ENCODE measurements around the gene IGFLR1.
"Not testable (repeated sequence)": the region's sequence is repeated elsewhere in the genome, so short reads cannot be mapped to it uniquely, and the experiment has no call there.

IGFLR1 gene

GRCh38 chr19:35777961-35778360 is 35.7 kb upstream of the IGFLR1 start:
- Histone ChIP-seq H3K4me3 (no peak overlapping the region), H3K4me1 (peaks cover 38% of the 10 kb centered on the region), H3K9me3 (no peaks in the 10 kb centered on the region), H4K20me1 (peaks cover 34% of the 10 kb centered on the region), H3K9ac (no peak overlapping the region), H3K4me2 (no peak overlapping the region), H3K27me3 (no peaks in the 10 kb centered on the region), H3K36me3 (peaks cover 55% of the 10 kb centered on the region), H3K27ac (peak overlapping the region; percentile 3; the same call in 1 of the 2 replicates)
- no peak for TF ChIP-seq Cebpa-rat (IDR thresholded peaks at IDR 0.05)

- H3K4me1 ChIP-seq = peaks cover 31% of the 10 kb centered on the region
- peaks cover 48% of the 10 kb centered on the region for H3K36me3 ChIP-seq
- no peak for TF ChIP-seq Cebpa-rat (IDR thresholded peaks at IDR 0.05)
- peaks cover 34% of the 10 kb centered on the region for H4K20me1 ChIP-seq
- H3K27me3 ChIP-seq = no peaks in the 10 kb centered on the region
- peak overlapping the region; percentile 77; the same call in 1 of the 2 replicates for H3K9ac ChIP-seq
- H3K9me3 ChIP-seq = no peaks in the 10 kb centered on the region
- H3K4me2 ChIP-seq = peak overlapping the region; percentile 92
- no peak overlapping the region; the same call in 1 of the 2 replicates for H3K4me3 ChIP-seq
- H3K27ac ChIP-seq = 0 out of 2 replicates have a peak overlapping the region, but pooled peaks have one; percentile 22
Observed at GRCh38 chr19:35777086-35777841, 35.0 kb upstream of the IGFLR1 start.

- H3K9me3 ChIP-seq = no peaks in the 10 kb centered on the region
- peaks cover 25% of the 10 kb centered on the region for H3K4me1 ChIP-seq
- H3K4me3 ChIP-seq = peak overlapping the region; percentile 75
- peak overlapping the region; percentile 77 for H3K9ac ChIP-seq
- peaks cover 38% of the 10 kb centered on the region for H3K36me3 ChIP-seq
- H3K27ac ChIP-seq = 0 out of 2 replicates have a peak overlapping the region, but pooled peaks have one; percentile 70
- peaks cover 29% of the 10 kb centered on the region for H4K20me1 ChIP-seq
- H3K27me3 ChIP-seq = no peaks in the 10 kb centered on the region
- H3K4me2 ChIP-seq = peak overlapping the region; percentile 92
- no peak for TF ChIP-seq Cebpa-rat (IDR thresholded peaks at IDR 0.05)
Observed at GRCh38 chr19:35776102-35776788, 34.0 kb upstream of the IGFLR1 start.

- TF ChIP-seq Cebpa-rat (IDR thresholded peaks at IDR 0.05) = no peak
- H3K27ac ChIP-seq = peak within 1 kb of the TSS; percentile 70
Observed at GRCh38 chr19:35775298-35776101, 33.2 kb upstream of the IGFLR1 start, which contains the start of gene ARHGAP33. TSS of gene ARHGAP33 (plus strand) at chr19:35775564. CDS start at chr19:35775659, 95 bp downstream.

GRCh38 chr19:35775046-35775297 is 32.7 kb upstream of the IGFLR1 start:
- Histone ChIP-seq H3K4me2 (peak overlapping the region; percentile 77), H3K4me1 (peaks cover 25% of the 10 kb centered on the region), H3K27ac (no peak overlapping the region), H3K9me3 (no peaks in the 10 kb centered on the region), H3K4me3 (peak overlapping the region; percentile 75), H3K27me3 (no peaks in the 10 kb centered on the region), H3K36me3 (peaks cover 27% of the 10 kb centered on the region), H3K9ac (no peak overlapping the region), H4K20me1 (peaks cover 29% of the 10 kb centered on the region)
- TF ChIP-seq Cebpa-rat (IDR thresholded peaks at IDR 0.05) = no peak

More at GRCh38 chr19:35775298-35776101, 33.2 kb upstream of the IGFLR1 start, which contains the start of gene ARHGAP33:
- Histone ChIP-seq H3K4me2 (peak within 1 kb of the TSS; percentile 92), H3K36me3 (peaks cover 31% of the 10 kb centered on the region), H4K20me1 (peaks cover 29% of the 10 kb centered on the region), H3K4me1 (peaks cover 25% of the 10 kb centered on the region), H3K27me3 (no peaks in the 10 kb centered on the region), H3K4me3 (peak within 1 kb of the TSS; percentile 75), H3K9me3 (no peaks in the 10 kb centered on the region), H3K9ac (peak within 1 kb of the TSS; percentile 77)

GRCh38 chr19:35774274-35775045 is 32.2 kb upstream of the IGFLR1 start:
- H3K27ac ChIP-seq = no peak overlapping the region
- H3K9me3 ChIP-seq = no peaks in the 10 kb centered on the region
- H4K20me1 ChIP-seq = peaks cover 29% of the 10 kb centered on the region
- peak overlapping the region; percentile 77 for H3K4me2 ChIP-seq
- TF ChIP-seq Cebpa-rat (IDR thresholded peaks at IDR 0.05) = no peak
- H3K4me3 ChIP-seq = peak overlapping the region; percentile 75
- H3K27me3 ChIP-seq = no peaks in the 10 kb centered on the region
- H3K4me1 ChIP-seq = peaks cover 30% of the 10 kb centered on the region
- H3K9ac ChIP-seq = no peak overlapping the region
- peaks cover 22% of the 10 kb centered on the region for H3K36me3 ChIP-seq

GRCh38 chr19:35773020-35773806 is 31.0 kb upstream of the IGFLR1 start:
- Histone ChIP-seq H3K4me2 (no peak overlapping the region), H3K4me3 (no peak overlapping the region), H4K20me1 (peaks cover 21% of the 10 kb centered on the region), H3K27me3 (no peaks in the 10 kb centered on the region), H3K9me3 (no peaks in the 10 kb centered on the region), H3K36me3 (peaks cover 9% of the 10 kb centered on the region), H3K4me1 (peaks cover 43% of the 10 kb centered on the region), H3K27ac (no peak overlapping the region), H3K9ac (no peak overlapping the region)
- TF ChIP-seq Cebpa-rat (IDR thresholded peaks at IDR 0.05) = no peak

GRCh38 chr19:35772362-35772761 is 30.1 kb upstream of the IGFLR1 start:
- H3K9ac ChIP-seq, H3K4me2 ChIP-seq, H3K27ac ChIP-seq, H3K27me3 ChIP-seq, H3K36me3 ChIP-seq, H3K4me3 ChIP-seq, H3K9me3 ChIP-seq: not testable (repeated sequence)
- Histone ChIP-seq H4K20me1 (peaks cover 13% of the 10 kb centered on the region), H3K4me1 (peaks cover 46% of the 10 kb centered on the region)
